Prostate gland (tissue), 2 donors: ENCODE measurements around the gene TNS1.

ENCODE experiments used
- POLR2A ChIP-seq: fragments of 450-650 bp; IDR thresholded peaks from one replicate; pipeline ENCODE4 v1.6.1; 2016; ENCODE audit warnings: antibody characterized with exemption, mild to moderate bottlenecking
- POLR2AphosphoS5 ChIP-seq: sonication (generic); formaldehyde crosslinking; IDR thresholded peaks from one replicate; pipeline ENCODE4 v1.6.1; 2017; ENCODE audit warnings: antibody characterized with exemption
- TF ChIP-seq, protein P1 (sequence below), 4 experiments: fragments of 200-600 bp in 2 of 4; fragments of 450-650 bp in 2 of 4; sonication (generic) in 2 of 4; IDR thresholded peaks; 1 replicate in 3 of 4; 2 replicates in 1 of 4; pipeline ENCODE4 v1.5.1; 2016 to 2019; ENCODE audit warnings: antibody characterized with exemption in 4 of 4, mild to moderate bottlenecking in 2 of 4, moderate library complexity in 2 of 4

- TF ChIP-seq, protein P1, sequence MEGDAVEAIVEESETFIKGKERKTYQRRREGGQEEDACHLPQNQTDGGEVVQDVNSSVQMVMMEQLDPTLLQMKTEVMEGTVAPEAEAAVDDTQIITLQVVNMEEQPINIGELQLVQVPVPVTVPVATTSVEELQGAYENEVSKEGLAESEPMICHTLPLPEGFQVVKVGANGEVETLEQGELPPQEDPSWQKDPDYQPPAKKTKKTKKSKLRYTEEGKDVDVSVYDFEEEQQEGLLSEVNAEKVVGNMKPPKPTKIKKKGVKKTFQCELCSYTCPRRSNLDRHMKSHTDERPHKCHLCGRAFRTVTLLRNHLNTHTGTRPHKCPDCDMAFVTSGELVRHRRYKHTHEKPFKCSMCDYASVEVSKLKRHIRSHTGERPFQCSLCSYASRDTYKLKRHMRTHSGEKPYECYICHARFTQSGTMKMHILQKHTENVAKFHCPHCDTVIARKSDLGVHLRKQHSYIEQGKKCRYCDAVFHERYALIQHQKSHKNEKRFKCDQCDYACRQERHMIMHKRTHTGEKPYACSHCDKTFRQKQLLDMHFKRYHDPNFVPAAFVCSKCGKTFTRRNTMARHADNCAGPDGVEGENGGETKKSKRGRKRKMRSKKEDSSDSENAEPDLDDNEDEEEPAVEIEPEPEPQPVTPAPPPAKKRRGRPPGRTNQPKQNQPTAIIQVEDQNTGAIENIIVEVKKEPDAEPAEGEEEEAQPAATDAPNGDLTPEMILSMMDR (IDR thresholded peaks at IDR 0.05), result no peak
- TF ChIP-seq POLR2A (no peak), POLR2AphosphoS5 (no peak)
Observed at GRCh38 chr2:217803653-217803960, 199.2 kb downstream of the TNS1 start.
